HepG2 (cell line): ENCODE results near the gene IRAK2. TPM values are rescaled to one million over a fixed set of nuclear protein-coding genes. Genes with fewer than 3 reads are reported as not detected.

Experiments
- BHLHE40 ChIP-seq: IDR thresholded peaks from 2 replicates; pipeline ENCODE4 v1.6.1; 2011; ENCODE audit warnings: low read length, improper control_type of control experiment
- KDM5A ChIP-seq: fragments of 200-600 bp; sonication (generic); IDR thresholded peaks from 2 replicates; pipeline ENCODE4 v1.7.0; 2018; ENCODE audit warnings: antibody characterized with exemption, mild to moderate bottlenecking, low read length, borderline replicate concordance
- REXO4 ChIP-seq: sonication (generic); formaldehyde crosslinking; IDR thresholded peaks from 2 replicates; pipeline ENCODE4 v1.8.0; 2022; ENCODE audit warnings: missing genetic modification reagents, mild to moderate bottlenecking, borderline replicate concordance
- SMYD3 ChIP-seq: sonication (generic); formaldehyde crosslinking; IDR thresholded peaks from 2 replicates; pipeline ENCODE4 v1.8.1; 2023; ENCODE audit warnings: mild to moderate bottlenecking, missing genetic modification reagents
- YY1 ChIP-seq: IDR thresholded peaks from 2 replicates; pipeline ENCODE4 v1.6.1; 2011; ENCODE audit warnings: low read length, low read depth, moderate library complexity, mild to moderate bottlenecking; ENCODE audit not compliant: insufficient read depth, insufficient replicate concordance
- ZNF274 ChIP-seq: sonication (generic); formaldehyde crosslinking; IDR thresholded peaks from 2 replicates; pipeline ENCODE4 v1.5.1; 2020; ENCODE audit warnings: mild to moderate bottlenecking, missing genetic modification reagents
- ZNF414 ChIP-seq: sonication (generic); formaldehyde crosslinking; IDR thresholded peaks from 2 replicates; pipeline ENCODE4 v1.5.0; 2020; ENCODE audit warnings: missing genetic modification reagents
- ZNF460 ChIP-seq: sonication (generic); formaldehyde crosslinking; IDR thresholded peaks from 2 replicates; pipeline ENCODE4 v1.5.1; 2020; ENCODE audit warnings: missing genetic modification reagents, mild to moderate bottlenecking, borderline replicate concordance
- ZNF546 ChIP-seq: sonication (generic); formaldehyde crosslinking; conservative IDR thresholded peaks from 2 replicates; pipeline ENCODE4 v1.8.1; 2023; ENCODE audit warnings: mild to moderate bottlenecking, missing genetic modification reagents
- ZNF562 ChIP-seq: sonication (generic); formaldehyde crosslinking; IDR thresholded peaks from 2 replicates; pipeline ENCODE4 v1.8.0; 2022; ENCODE audit warnings: missing genetic modification reagents, borderline replicate concordance
- ZNF678 ChIP-seq: sonication (generic); formaldehyde crosslinking; IDR thresholded peaks from 2 replicates; pipeline ENCODE4 v1.4.0; 2020; ENCODE audit warnings: mild to moderate bottlenecking, missing genetic modification reagents
- polyA plus RNA-seq, 8 experiments: library from polyadenylated mRNA; depleted of rRNA in 3 of 8; stranded (reverse) in 7 of 8; unstranded in 1 of 8; fragments of >200 nt; fragmentation: Illumina TruSeq in 4 of 8; extraction: Trizol in 4 of 8; gene quantifications; 2 replicates each; pipeline versions ENCODE4 v1.2.1 to v1.2.3, GENCODE V29; 2011 to 2016; ENCODE audit warnings: low read depth in 4 of 8, missing spikeins in 1 of 8, mixed read lengths in 1 of 8; ENCODE audit not compliant: insufficient read depth in 1 of 8
- total RNA-seq, 5 experiments: library from RNA; depleted of rRNA; stranded (reverse); fragments of >200 nt; fragmentation: Illumina TruSeq; extraction: Trizol; gene quantifications; 2 replicates each; pipeline ENCODE4 v1.2.3, GENCODE V29; 2016; ENCODE audit warnings: low read depth in 1 of 5
- TF ChIP-seq, protein P1 (sequence below): sonication (generic); formaldehyde crosslinking; IDR thresholded peaks from 2 replicates; pipeline ENCODE4 v1.8.0; 2022; ENCODE audit warnings: mild to moderate bottlenecking, missing genetic modification reagents; ENCODE audit not compliant: insufficient replicate concordance
- TF ChIP-seq, protein P2 (sequence below): IDR thresholded peaks from 2 replicates; pipeline ENCODE4 v1.6.1; 2016; ENCODE audit warnings: low read depth, missing genetic modification reagents, missing compliant biosample characterization
- TF ChIP-seq, protein P3 (sequence below): sonication (generic); formaldehyde crosslinking; IDR thresholded peaks from 2 replicates; pipeline ENCODE4 v1.5.0; 2020; ENCODE audit warnings: mild to moderate bottlenecking, missing genetic modification reagents
- TF ChIP-seq, protein P4 (sequence below): IDR thresholded peaks from 2 replicates; pipeline ENCODE4 v1.6.1; 2016; ENCODE audit warnings: low read depth, control low read depth

Gene IRAK2
- total and polyA plus RNA-seq, 2 of the 13 experiments (the other 11 are each of a cell fraction or from before 2014, with no cell fraction given), result 13.1 to 23.3 TPM

DNA sequence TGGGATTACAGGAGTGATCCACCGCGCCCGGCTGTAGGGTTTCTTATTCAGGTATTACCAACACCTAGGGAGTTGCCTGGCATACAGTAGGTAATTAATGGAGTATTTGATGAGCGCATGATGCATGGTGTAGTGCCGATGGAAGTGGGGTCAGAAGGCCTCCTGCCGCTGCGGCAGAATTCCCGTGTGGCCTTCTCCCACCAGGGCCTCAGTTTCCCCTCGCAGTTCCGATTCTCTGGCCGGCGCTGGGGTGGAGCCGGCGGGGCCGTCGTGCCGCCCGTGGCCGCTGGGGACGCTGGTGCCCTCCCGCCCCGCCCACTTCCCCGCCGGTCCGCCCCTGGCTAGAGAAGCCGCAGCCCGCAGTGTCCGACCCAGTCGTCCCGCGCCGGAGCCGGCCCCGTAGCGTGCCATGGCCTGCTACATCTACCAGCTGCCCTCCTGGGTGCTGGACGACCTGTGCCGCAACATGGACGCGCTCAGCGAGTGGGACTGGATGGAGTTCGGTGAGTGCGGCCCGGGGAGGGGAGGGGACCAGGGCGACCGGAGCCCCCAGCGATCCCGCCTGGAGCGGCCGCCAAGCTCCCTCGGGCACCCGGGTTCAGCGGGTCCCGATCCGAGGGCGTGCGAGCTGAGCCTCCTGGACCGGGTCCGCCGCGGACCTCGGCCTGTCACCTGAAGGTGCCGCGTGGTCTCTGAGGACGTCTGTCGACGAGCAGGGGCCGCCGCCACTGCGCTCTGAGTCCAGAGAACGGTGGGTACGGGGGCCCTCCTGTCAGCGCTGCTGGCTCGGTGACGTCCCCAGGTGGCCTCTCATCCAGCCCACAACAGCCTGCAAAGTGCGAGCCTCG lies at the start of gene IRAK2 (continued):
- TF ChIP-seq ZNF414 (CRISPR knock-in tag) (no peak), REXO4 (CRISPR knock-in tag) (no peak), SMYD3 (no peak; the same call in 1 of the 2 replicates), YY1 (peak; percentile 35), ZNF274 (CRISPR knock-in tag) (no peak; the same call in 1 of the 2 replicates), ZNF678 (CRISPR knock-in tag) (no peak), BHLHE40 (no peak), ZNF460 (CRISPR knock-in tag) (peak; percentile 1; the same call in 1 of the 2 replicates), ZNF546 (no peak), KDM5A (no peak), ZNF562 (no peak)
- TF ChIP-seq, protein P1, sequence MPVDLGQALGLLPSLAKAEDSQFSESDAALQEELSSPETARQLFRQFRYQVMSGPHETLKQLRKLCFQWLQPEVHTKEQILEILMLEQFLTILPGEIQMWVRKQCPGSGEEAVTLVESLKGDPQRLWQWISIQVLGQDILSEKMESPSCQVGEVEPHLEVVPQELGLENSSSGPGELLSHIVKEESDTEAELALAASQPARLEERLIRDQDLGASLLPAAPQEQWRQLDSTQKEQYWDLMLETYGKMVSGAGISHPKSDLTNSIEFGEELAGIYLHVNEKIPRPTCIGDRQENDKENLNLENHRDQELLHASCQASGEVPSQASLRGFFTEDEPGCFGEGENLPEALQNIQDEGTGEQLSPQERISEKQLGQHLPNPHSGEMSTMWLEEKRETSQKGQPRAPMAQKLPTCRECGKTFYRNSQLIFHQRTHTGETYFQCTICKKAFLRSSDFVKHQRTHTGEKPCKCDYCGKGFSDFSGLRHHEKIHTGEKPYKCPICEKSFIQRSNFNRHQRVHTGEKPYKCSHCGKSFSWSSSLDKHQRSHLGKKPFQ, result no peak
- TF ChIP-seq, protein P2, sequence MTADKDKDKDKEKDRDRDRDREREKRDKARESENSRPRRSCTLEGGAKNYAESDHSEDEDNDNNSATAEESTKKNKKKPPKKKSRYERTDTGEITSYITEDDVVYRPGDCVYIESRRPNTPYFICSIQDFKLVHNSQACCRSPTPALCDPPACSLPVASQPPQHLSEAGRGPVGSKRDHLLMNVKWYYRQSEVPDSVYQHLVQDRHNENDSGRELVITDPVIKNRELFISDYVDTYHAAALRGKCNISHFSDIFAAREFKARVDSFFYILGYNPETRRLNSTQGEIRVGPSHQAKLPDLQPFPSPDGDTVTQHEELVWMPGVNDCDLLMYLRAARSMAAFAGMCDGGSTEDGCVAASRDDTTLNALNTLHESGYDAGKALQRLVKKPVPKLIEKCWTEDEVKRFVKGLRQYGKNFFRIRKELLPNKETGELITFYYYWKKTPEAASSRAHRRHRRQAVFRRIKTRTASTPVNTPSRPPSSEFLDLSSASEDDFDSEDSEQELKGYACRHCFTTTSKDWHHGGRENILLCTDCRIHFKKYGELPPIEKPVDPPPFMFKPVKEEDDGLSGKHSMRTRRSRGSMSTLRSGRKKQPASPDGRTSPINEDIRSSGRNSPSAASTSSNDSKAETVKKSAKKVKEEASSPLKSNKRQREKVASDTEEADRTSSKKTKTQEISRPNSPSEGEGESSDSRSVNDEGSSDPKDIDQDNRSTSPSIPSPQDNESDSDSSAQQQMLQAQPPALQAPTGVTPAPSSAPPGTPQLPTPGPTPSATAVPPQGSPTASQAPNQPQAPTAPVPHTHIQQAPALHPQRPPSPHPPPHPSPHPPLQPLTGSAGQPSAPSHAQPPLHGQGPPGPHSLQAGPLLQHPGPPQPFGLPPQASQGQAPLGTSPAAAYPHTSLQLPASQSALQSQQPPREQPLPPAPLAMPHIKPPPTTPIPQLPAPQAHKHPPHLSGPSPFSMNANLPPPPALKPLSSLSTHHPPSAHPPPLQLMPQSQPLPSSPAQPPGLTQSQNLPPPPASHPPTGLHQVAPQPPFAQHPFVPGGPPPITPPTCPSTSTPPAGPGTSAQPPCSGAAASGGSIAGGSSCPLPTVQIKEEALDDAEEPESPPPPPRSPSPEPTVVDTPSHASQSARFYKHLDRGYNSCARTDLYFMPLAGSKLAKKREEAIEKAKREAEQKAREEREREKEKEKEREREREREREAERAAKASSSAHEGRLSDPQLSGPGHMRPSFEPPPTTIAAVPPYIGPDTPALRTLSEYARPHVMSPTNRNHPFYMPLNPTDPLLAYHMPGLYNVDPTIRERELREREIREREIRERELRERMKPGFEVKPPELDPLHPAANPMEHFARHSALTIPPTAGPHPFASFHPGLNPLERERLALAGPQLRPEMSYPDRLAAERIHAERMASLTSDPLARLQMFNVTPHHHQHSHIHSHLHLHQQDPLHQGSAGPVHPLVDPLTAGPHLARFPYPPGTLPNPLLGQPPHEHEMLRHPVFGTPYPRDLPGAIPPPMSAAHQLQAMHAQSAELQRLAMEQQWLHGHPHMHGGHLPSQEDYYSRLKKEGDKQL (CRISPR knock-in tag), result no peak
- TF ChIP-seq, protein P3, sequence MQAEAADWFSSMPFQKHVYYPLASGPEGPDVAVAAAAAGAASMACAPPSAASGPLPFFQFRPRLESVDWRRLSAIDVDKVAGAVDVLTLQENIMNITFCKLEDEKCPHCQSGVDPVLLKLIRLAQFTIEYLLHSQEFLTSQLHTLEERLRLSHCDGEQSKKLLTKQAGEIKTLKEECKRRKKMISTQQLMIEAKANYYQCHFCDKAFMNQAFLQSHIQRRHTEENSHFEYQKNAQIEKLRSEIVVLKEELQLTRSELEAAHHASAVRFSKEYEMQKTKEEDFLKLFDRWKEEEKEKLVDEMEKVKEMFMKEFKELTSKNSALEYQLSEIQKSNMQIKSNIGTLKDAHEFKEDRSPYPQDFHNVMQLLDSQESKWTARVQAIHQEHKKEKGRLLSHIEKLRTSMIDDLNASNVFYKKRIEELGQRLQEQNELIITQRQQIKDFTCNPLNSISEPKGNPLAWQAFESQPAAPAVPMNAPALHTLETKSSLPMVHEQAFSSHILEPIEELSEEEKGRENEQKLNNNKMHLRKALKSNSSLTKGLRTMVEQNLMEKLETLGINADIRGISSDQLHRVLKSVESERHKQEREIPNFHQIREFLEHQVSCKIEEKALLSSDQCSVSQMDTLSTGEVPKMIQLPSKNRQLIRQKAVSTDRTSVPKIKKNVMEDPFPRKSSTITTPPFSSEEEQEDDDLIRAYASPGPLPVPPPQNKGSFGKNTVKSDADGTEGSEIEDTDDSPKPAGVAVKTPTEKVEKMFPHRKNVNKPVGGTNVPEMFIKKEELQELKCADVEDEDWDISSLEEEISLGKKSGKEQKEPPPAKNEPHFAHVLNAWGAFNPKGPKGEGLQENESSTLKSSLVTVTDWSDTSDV (CRISPR knock-in tag), result no peak
- TF ChIP-seq, protein P4, sequence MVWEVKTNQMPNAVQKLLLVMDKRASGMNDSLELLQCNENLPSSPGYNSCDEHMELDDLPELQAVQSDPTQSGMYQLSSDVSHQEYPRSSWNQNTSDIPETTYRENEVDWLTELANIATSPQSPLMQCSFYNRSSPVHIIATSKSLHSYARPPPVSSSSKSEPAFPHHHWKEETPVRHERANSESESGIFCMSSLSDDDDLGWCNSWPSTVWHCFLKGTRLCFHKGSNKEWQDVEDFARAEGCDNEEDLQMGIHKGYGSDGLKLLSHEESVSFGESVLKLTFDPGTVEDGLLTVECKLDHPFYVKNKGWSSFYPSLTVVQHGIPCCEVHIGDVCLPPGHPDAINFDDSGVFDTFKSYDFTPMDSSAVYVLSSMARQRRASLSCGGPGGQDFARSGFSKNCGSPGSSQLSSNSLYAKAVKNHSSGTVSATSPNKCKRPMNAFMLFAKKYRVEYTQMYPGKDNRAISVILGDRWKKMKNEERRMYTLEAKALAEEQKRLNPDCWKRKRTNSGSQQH, result no peak
